Right lobe of liver (tissue), 4 donors: ENCODE data around the gene DSEL.

Experiments used
- POLR2A ChIP-seq: fragments of 450-650 bp; IDR thresholded peaks from one replicate; pipeline ENCODE4 v1.6.1; 2017; ENCODE audit warnings: antibody characterized with exemption, mild to moderate bottlenecking
- TF ChIP-seq, protein P1 (sequence below), 4 donors: fragments of 200-600 bp in 3 of 4; fragments of 450-650 bp in 1 of 4; IDR thresholded peaks; one replicate each; pipeline versions ENCODE4 v1.5.1 to v1.8.0; 2016 to 2022; ENCODE audit warnings: antibody characterized with exemption in 4 of 4, mild to moderate bottlenecking in 2 of 4
- donor health status: DM: no; HTN: no; CAD: no.
- donor health status: DM: no; HTN: no; CAD: no.
- donor health status: DM: no; HTN: yes; CAD: no.

DNA sequence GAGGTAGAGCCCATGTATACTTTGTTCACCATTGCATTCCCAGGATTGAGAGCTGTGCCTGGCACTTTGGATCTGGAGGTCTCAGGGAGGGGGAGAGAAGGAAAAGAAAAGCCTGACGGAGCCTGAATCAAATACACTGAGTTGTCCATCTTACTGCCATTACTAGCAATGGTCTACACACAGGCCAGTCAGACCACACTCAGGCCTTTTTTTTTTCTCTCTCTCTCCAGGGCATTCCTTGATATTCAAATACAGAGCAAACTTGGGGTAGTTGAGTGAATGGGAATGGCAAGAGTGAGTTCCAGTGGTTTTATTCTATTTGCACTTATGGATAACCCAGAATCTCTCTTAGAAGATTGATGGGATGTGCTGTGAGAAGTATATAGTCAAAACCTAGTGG, 11.8 kb downstream of the DSEL start:
- TF ChIP-seq, protein P1, sequence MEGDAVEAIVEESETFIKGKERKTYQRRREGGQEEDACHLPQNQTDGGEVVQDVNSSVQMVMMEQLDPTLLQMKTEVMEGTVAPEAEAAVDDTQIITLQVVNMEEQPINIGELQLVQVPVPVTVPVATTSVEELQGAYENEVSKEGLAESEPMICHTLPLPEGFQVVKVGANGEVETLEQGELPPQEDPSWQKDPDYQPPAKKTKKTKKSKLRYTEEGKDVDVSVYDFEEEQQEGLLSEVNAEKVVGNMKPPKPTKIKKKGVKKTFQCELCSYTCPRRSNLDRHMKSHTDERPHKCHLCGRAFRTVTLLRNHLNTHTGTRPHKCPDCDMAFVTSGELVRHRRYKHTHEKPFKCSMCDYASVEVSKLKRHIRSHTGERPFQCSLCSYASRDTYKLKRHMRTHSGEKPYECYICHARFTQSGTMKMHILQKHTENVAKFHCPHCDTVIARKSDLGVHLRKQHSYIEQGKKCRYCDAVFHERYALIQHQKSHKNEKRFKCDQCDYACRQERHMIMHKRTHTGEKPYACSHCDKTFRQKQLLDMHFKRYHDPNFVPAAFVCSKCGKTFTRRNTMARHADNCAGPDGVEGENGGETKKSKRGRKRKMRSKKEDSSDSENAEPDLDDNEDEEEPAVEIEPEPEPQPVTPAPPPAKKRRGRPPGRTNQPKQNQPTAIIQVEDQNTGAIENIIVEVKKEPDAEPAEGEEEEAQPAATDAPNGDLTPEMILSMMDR (IDR thresholded peaks at IDR 0.05), result no peak
- TF ChIP-seq POLR2A, result no peak
